Activated naive CD4-positive, alpha-beta T cell treated with anti-CD3 and anti-CD28 coated beads, Interleukin-2, amount 50 U/mL, for 24 hours (primary cell): ENCODE results near the gene CNTNAP2.

Source experiments
- H3K27ac Mint-ChIP-seq: one replicate; pipeline ENCODE4 v1.8.0; 2021; ENCODE audit warnings: mild to moderate bottlenecking, mixed read lengths
- H3K27me3 Mint-ChIP-seq: one replicate; pipeline ENCODE4 v1.8.0; 2021; ENCODE audit warnings: mixed read lengths
- H3K36me3 Mint-ChIP-seq: one replicate; pipeline ENCODE4 v1.8.0; 2021; ENCODE audit warnings: mixed read lengths
- H3K4me1 Mint-ChIP-seq: one replicate; pipeline ENCODE4 v1.8.0; 2021; ENCODE audit warnings: mixed read lengths
- H3K4me3 Mint-ChIP-seq: one replicate; pipeline ENCODE4 v1.8.0; 2021; ENCODE audit warnings: mild to moderate bottlenecking, mixed read lengths
- H3K9me3 Mint-ChIP-seq: one replicate; pipeline ENCODE4 v1.8.0; 2021; ENCODE audit warnings: mixed read lengths

The CNTNAP2 gene

DNA sequence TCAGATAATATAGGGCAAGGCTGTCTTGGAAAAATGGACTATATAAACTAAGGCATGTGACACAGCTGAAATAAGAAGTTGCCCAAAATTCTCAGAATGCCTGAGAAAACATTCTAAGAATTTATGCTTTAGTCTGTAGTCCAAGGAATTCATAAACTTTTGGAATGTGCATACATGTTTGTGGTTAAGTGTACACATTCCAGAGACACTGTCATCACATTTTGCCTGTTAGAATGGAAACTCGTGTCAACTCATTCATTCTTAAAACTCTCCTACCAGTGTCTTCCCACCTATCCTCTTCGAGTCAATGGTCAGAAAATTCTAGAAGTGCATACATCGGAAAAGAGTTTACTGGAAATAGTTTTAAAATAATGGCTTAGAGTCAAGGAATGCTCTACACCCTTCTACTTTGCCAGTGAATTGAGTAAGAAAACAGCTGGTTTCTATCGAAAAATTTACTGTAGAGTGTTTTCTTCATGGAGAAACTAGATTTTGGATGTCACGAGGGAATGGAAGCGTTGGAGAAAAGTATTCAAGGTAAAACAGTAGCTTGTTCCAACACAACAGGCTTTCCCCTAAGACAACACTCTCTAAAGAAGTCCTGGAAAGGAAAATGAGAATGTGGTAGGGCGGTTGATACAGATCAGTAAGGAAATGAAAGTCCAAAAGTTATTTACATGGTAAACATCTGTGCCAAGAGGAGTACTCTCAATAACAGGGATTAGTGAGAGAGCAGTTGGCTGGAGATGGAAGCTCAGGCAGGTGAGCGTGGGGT is 1296.4 kb downstream of the CNTNAP2 start:
- Mint-ChIP-seq H3K4me1 (no peaks in the 10 kb centered on the region), H3K27ac (no peak overlapping the region), H3K27me3 (no peaks in the 10 kb centered on the region), H3K9me3 (no peaks in the 10 kb centered on the region), H3K4me3 (no peak overlapping the region), H3K36me3 (no peaks in the 10 kb centered on the region)

DNA sequence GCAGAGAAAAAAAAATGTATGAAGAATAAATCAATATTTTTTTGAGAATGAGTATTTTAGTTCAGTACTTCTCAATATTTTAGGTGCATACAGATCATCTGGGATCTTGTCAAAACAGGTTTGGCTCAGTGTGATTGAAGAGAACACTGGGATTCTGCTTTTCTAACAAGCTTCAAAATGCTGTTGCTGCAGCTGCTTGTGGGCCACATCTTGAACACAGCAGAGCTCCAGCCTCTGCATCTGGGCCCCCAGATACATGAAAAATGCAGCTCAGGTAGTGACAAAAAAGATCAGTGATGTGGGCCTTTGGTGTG is 1296.9 kb downstream of the CNTNAP2 start:
- no peaks in the 10 kb centered on the region for H3K4me1 Mint-ChIP-seq
- no peak overlapping the region for H3K4me3 Mint-ChIP-seq
- no peaks in the 10 kb centered on the region for H3K9me3 Mint-ChIP-seq
- H3K27ac Mint-ChIP-seq, result no peak overlapping the region
- no peaks in the 10 kb centered on the region for H3K27me3 Mint-ChIP-seq
- no peaks in the 10 kb centered on the region for H3K36me3 Mint-ChIP-seq

- Mint-ChIP-seq H3K36me3 (no peaks in the 10 kb centered on the region), H3K4me1 (no peaks in the 10 kb centered on the region), H3K27me3 (no peaks in the 10 kb centered on the region), H3K9me3 (no peaks in the 10 kb centered on the region), H3K27ac (no peak overlapping the region), H3K4me3 (no peak overlapping the region)
Measured at GRCh38 chr7:147415991-147416390, 1299.4 kb downstream of the CNTNAP2 start.

DNA sequence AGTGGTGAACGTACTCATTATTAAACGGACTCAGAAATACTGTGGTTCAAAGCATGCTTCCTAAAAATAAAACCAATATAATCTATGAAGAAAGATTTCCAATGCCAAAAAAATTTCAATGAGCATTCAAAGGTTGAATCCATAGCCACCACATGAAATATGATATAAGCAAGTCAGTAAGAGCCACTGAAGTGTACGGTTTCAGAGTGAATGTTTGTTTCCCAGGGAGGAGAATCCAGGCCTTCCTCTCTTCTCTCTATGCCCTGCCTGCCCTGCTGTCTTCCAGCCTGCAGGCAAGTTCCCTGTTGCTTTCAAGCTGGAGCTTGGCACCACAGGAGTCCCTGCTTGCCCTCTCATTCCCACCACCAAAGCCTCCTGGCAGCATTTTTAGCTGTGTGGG is 1302.4 kb downstream of the CNTNAP2 start:
- no peaks in the 10 kb centered on the region for H3K27me3 Mint-ChIP-seq
- no peak overlapping the region for H3K27ac Mint-ChIP-seq
- H3K4me3 Mint-ChIP-seq, result no peak overlapping the region
- H3K4me1 Mint-ChIP-seq, result no peaks in the 10 kb centered on the region
- no peaks in the 10 kb centered on the region for H3K36me3 Mint-ChIP-seq
- H3K9me3 Mint-ChIP-seq, result no peaks in the 10 kb centered on the region

GRCh38 chr7:147423875-147424274 is 1307.3 kb downstream of the CNTNAP2 start:
- no peaks in the 10 kb centered on the region for H3K27me3 Mint-ChIP-seq
- no peak overlapping the region for H3K4me3 Mint-ChIP-seq
- no peaks in the 10 kb centered on the region for H3K9me3 Mint-ChIP-seq
- no peaks in the 10 kb centered on the region for H3K36me3 Mint-ChIP-seq
- H3K4me1 Mint-ChIP-seq, result no peaks in the 10 kb centered on the region
- no peak overlapping the region for H3K27ac Mint-ChIP-seq

DNA sequence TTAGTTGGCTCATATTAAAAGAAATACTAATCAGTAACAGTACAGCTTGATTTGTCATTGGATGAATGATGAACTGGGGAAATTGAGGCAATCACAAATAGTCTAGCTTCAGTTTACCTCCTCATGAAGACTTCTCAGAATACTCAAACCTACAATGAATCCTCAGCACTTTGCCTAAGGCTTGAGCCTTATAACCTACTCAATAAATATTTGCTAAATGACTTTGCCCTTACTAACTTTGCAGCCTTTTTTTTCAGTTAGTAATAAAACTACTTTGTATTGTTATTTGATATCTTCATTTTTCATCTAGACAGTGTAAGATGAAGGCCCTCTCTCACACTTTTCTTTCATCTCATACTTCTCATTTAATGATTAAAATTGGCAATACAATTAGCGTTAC is 1311.5 kb downstream of the CNTNAP2 start:
- H3K4me3 Mint-ChIP-seq, result no peak overlapping the region
- no peaks in the 10 kb centered on the region for H3K36me3 Mint-ChIP-seq
- no peaks in the 10 kb centered on the region for H3K27me3 Mint-ChIP-seq
- no peaks in the 10 kb centered on the region for H3K9me3 Mint-ChIP-seq
- no peak overlapping the region for H3K27ac Mint-ChIP-seq
- H3K4me1 Mint-ChIP-seq, result no peaks in the 10 kb centered on the region

DNA sequence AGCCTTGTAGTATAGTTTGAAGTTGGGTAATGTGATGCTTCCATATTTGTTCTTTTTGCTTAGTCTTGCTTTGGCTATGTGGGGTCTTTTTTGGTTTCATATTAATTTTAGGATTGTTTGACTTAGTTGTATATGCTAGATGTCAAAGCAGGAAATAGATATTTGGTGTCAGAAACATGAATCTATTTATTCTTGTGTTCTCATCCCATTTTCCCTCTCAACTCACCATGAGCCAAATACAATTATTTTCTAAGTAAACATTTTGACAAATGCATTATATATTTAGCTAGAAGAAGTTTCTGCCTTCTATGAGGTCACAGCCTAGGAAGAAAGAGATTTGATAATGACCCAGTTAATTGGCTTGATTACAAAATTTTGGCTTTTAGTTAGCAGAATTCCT is 1313.4 kb downstream of the CNTNAP2 start:
- no peaks in the 10 kb centered on the region for H3K27me3 Mint-ChIP-seq
- no peak overlapping the region for H3K27ac Mint-ChIP-seq
- no peaks in the 10 kb centered on the region for H3K4me1 Mint-ChIP-seq
- no peak overlapping the region for H3K4me3 Mint-ChIP-seq
- peaks cover 8% of the 10 kb centered on the region for H3K9me3 Mint-ChIP-seq
- H3K36me3 Mint-ChIP-seq, result no peaks in the 10 kb centered on the region

- Mint-ChIP-seq H3K4me3 (no peak overlapping the region), H3K36me3 (no peaks in the 10 kb centered on the region), H3K27me3 (no peaks in the 10 kb centered on the region), H3K4me1 (no peaks in the 10 kb centered on the region), H3K27ac (no peak overlapping the region), H3K9me3 (peaks cover 8% of the 10 kb centered on the region)
Measured at GRCh38 chr7:147432079-147432478, 1315.5 kb downstream of the CNTNAP2 start.

DNA sequence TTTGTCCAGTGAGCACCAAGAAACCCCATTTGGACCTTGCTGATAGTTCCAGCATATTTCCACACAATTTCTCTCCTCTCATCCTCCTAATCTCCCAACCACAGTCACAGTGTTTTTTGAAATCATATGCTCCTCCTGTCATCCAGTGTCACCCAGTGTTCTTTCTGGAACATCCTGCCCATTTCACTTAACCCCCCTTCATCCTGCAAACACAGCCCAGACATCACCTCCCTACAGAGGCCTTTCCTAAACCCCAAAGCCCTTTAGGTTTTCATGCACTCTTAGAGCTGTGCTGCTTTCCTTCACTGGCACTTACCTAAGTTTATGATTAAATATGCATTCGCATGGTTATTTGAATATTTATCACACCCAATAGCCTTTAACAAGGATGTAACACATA is 1316.0 kb downstream of the CNTNAP2 start:
- peaks cover 8% of the 10 kb centered on the region for H3K9me3 Mint-ChIP-seq
- no peaks in the 10 kb centered on the region for H3K4me1 Mint-ChIP-seq
- H3K27ac Mint-ChIP-seq, result no peak overlapping the region

GRCh38 chr7:147436718-147437117 is 1320.1 kb downstream of the CNTNAP2 start:
- H3K36me3 Mint-ChIP-seq, result no peaks in the 10 kb centered on the region
- peaks cover 20% of the 10 kb centered on the region for H3K9me3 Mint-ChIP-seq
- H3K4me3 Mint-ChIP-seq, result no peak overlapping the region
- no peak overlapping the region for H3K27ac Mint-ChIP-seq
- no peaks in the 10 kb centered on the region for H3K4me1 Mint-ChIP-seq
- H3K27me3 Mint-ChIP-seq, result no peaks in the 10 kb centered on the region

More for the DNA sequence above, 1316.0 kb downstream of the CNTNAP2 start:
- H3K36me3 Mint-ChIP-seq, result no peaks in the 10 kb centered on the region
- no peak overlapping the region for H3K4me3 Mint-ChIP-seq
- H3K27me3 Mint-ChIP-seq, result no peaks in the 10 kb centered on the region

DNA sequence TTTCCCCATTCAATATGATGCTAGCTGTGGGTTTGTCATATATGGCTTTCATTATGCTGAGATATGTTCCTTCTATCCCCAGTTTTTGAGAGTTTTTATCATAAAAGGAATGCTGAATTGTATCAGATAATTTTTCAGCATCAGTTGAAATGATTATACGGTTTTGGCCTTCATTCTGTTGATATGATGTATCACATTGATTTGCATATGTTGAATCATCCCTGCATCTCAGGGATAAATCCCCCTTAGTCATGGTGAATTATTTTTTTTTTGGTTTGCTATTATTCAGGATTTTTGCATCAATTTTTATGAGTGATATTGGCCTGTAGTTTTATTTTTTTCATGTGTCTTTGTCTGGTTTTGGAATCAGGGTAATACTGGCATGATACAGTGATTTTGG is 1321.6 kb downstream of the CNTNAP2 start:
- H3K4me1 Mint-ChIP-seq, result no peaks in the 10 kb centered on the region
- H3K36me3 Mint-ChIP-seq, result no peaks in the 10 kb centered on the region
- no peak overlapping the region for H3K4me3 Mint-ChIP-seq
- peaks cover 21% of the 10 kb centered on the region for H3K9me3 Mint-ChIP-seq
- H3K27me3 Mint-ChIP-seq, result no peaks in the 10 kb centered on the region
- H3K27ac Mint-ChIP-seq, result no peak overlapping the region

- Mint-ChIP-seq H3K27me3 (no peaks in the 10 kb centered on the region), H3K4me3 (no peak overlapping the region), H3K4me1 (no peaks in the 10 kb centered on the region), H3K36me3 (no peaks in the 10 kb centered on the region), H3K9me3 (peaks cover 16% of the 10 kb centered on the region), H3K27ac (no peak overlapping the region)
Measured at GRCh38 chr7:147443942-147444341, 1327.3 kb downstream of the CNTNAP2 start.

DNA sequence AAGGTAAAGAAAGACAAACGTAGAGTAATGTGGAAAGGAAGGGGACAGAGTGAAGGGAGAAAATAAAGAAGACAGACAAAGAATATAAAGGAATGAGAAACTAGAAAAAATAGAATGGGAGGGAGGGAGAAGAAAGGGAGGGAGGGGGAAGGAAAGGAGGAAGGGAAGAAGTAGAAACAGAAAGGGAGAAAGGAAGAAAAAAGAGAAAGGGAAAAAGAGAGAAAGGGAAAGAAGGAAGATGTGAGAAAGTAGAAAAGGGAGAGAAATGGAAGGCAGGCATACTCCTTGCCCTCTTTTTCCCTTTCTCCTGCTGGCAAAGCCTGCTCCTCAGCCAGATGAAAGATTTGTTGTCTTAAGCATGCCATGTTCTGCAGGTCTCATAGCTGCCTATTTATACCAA is 1336.2 kb downstream of the CNTNAP2 start:
- Mint-ChIP-seq H3K4me3 (no peak overlapping the region), H3K27me3 (no peaks in the 10 kb centered on the region), H3K9me3 (peaks cover 7% of the 10 kb centered on the region), H3K27ac (no peak overlapping the region), H3K4me1 (no peaks in the 10 kb centered on the region), H3K36me3 (no peaks in the 10 kb centered on the region)

DNA sequence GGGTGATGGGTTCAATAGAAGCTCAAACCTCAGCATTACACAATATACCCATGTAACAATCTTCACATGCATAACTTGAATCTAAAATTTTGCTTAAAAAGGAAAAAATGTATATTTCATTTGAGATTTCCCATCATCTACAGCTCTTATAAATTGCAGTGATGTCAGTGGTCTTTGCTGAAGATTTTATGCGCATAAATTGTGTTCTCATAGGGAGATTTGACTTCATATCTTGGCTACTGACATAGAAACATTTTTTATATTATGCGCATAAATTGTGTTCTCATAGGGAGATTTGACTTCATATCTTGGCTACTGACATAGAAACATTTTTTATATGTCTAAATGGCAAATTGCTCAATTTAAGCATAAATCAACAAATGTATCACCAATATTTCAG is 1348.6 kb downstream of the CNTNAP2 start:
- H3K27ac Mint-ChIP-seq, result no peak overlapping the region
- H3K4me1 Mint-ChIP-seq, result no peaks in the 10 kb centered on the region
- no peaks in the 10 kb centered on the region for H3K27me3 Mint-ChIP-seq
- H3K9me3 Mint-ChIP-seq, result no peaks in the 10 kb centered on the region
- no peaks in the 10 kb centered on the region for H3K36me3 Mint-ChIP-seq
- H3K4me3 Mint-ChIP-seq, result no peak overlapping the region

- Mint-ChIP-seq H3K36me3 (no peaks in the 10 kb centered on the region), H3K27ac (no peak overlapping the region), H3K9me3 (no peaks in the 10 kb centered on the region), H3K27me3 (no peaks in the 10 kb centered on the region), H3K4me1 (no peaks in the 10 kb centered on the region), H3K4me3 (no peak overlapping the region)
Measured at GRCh38 chr7:147472556-147472955, 1356.0 kb downstream of the CNTNAP2 start.

DNA sequence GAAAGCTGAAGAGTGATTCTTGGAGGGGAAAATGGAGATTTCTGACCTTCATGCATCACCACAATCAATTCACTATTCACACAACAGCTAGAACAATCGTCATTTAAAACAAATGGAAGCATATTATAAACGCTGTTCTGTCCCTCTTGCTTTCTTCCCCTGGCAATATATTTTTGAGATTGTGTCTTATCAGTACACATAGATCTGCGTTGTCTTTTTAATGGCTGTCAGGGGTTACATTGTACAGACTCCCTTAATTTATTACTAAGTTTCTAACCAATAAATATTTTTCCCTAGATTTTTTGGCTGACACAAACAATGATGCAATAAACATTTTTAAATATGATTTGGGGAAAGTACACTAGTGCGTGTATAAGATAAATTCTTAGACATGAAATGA is 1358.3 kb downstream of the CNTNAP2 start:
- H3K4me1 Mint-ChIP-seq, result no peaks in the 10 kb centered on the region
- H3K36me3 Mint-ChIP-seq, result no peaks in the 10 kb centered on the region
- H3K4me3 Mint-ChIP-seq, result no peak overlapping the region
- no peaks in the 10 kb centered on the region for H3K9me3 Mint-ChIP-seq
- H3K27me3 Mint-ChIP-seq, result no peaks in the 10 kb centered on the region
- H3K27ac Mint-ChIP-seq, result no peak overlapping the region

DNA sequence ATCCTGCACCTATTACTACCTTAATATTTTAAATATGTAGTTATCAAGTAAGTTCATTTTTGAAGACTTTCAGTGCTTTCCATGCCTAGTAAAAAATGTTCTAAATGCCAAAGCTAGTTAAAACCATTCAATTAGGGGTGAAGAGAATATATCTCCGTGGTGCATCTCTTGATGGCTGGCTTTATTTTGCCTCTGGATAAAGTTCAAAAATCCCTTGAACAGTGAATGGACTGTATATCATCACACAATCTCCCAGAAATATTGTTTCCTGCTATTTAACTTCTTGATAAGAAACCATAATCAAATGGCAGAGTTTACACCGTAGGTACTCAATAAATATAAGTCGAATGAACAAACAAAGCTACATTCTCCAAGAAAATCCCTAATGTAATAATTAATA is 1360.9 kb downstream of the CNTNAP2 start:
- Mint-ChIP-seq H3K27ac (no peak overlapping the region), H3K9me3 (no peaks in the 10 kb centered on the region), H3K27me3 (no peaks in the 10 kb centered on the region), H3K4me3 (no peak overlapping the region), H3K36me3 (no peaks in the 10 kb centered on the region), H3K4me1 (no peaks in the 10 kb centered on the region)
